IPS-11a (cell line): ENCODE data around the gene LIN37.

Experiments
- H3K4me3 ChIP-seq: one replicate; pipeline ENCODE4 v1.5.1; 2013; ENCODE audit warnings: low read depth, low read length, control low read depth

The LIN37 gene, protein sequence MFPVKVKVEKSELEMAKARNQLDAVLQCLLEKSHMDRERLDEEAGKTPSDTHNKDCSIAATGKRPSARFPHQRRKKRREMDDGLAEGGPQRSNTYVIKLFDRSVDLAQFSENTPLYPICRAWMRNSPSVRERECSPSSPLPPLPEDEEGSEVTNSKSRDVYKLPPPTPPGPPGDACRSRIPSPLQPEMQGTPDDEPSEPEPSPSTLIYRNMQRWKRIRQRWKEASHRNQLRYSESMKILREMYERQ

GRCh38 chr19:35748106-35749020 lies at the start of gene LIN37:
Gene LIN37 (plus strand): TSS chr19:35748576. CDS start chr19:35748725, 149 bp downstream.
- H3K4me3 ChIP-seq = peak within 1 kb of the TSS; percentile 92

- peak overlapping the region; percentile 60 for H3K4me3 ChIP-seq
These were observed 46.0 kb upstream of the LIN37 start for GRCh38 chr19:35702223-35703012.

GRCh38 chr19:35703343-35703742 lies 45.0 kb upstream of the LIN37 start:
- H3K4me3 ChIP-seq = no peak overlapping the region

DNA sequence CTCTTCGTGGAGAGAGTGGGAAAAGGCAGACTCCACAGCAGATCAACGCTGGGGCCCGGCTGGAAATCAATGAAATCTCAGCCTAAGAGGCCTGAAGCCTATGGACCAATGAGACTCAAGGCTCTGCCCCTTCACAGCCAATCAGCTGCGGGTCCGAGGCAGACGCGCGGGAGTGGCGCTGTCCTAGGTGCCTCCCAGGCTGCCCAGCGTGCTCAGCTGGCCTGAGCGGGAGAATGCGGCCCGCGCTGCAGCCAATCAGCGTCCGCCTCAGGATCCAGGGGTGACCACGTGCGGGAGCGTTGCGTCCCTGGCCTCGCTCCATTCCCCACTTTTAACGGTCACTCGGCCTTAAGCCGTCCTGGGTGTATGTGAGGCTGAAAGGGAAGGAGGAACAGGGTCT lies 44.2 kb upstream of the LIN37 start, which contains the start of gene ZBTB32:
Gene ZBTB32 (plus strand): TSS at position 341 of the 400 bp plus-strand sequence. CDS start 10,069 bp downstream, outside the sequence.
- no peak within 1 kb of the TSS for H3K4me3 ChIP-seq

GRCh38 chr19:35708391-35708790 lies 40.0 kb upstream of the LIN37 start:
- no peak overlapping the region for H3K4me3 ChIP-seq

GRCh38 chr19:35710784-35711723 lies 37.3 kb upstream of the LIN37 start:
- no peak overlapping the region for H3K4me3 ChIP-seq

DNA sequence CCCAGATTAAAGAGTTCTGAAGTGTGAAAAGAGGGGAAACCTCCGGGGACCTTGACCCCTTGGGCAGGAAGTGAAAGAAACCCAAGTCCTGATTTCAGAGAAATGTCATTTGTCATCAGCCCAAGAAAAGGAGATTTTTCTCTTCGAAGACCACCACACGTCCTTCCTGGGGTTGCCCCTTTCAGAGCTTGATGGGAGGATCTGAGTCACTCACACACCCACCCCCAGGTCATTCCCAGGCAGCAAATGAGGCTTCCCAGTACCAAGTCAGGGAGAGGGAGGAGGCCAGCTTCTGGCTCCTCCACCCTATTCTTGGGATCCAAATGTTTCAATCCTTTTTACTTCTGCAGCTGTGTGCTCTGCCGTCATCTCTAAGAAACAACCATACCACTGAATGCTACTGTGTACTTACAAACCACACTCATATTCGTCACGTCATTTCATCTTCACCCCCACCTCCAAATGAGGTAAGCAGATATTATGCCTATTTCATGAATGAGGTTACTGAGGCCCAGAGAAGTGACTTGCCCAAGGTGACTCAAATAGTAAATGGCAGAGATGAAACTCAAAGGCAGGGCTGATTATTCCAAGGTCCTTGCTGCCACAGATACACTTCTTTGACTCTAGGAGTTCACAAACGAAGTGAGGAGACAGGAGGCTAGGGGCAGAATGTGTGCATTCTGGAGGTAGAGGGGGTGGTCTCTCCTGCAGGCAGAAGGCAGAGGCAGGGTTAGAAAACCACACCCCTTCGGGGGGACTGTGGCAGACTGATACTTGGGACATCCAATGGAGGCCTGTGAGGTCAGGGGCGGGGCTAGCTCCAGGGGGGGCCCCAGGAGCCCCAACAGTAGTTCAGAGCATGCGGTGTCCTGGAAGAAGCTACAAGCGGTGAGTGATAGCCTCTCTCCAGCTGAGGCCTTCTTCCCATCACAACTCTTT lies 35.5 kb upstream of the LIN37 start:
- no peak overlapping the region for H3K4me3 ChIP-seq

DNA sequence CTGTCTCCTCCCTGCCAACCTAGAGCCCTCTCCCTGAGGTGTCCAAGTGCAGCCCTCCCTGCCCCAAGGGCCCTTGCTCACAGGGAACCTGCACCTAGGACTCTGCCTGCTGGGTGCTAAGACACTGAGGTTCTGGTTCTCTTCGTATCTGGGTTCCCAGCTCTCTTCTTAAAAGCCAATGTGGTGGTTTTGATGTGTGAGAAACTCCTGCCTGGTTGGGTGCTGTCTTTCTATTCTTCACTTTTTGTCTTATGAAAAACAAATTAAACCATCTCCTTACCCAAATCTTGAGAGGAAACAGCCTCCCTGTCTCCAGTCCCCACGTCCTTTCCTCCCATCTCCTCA lies 34.9 kb upstream of the LIN37 start:
- H3K4me3 ChIP-seq = no peak overlapping the region

DNA sequence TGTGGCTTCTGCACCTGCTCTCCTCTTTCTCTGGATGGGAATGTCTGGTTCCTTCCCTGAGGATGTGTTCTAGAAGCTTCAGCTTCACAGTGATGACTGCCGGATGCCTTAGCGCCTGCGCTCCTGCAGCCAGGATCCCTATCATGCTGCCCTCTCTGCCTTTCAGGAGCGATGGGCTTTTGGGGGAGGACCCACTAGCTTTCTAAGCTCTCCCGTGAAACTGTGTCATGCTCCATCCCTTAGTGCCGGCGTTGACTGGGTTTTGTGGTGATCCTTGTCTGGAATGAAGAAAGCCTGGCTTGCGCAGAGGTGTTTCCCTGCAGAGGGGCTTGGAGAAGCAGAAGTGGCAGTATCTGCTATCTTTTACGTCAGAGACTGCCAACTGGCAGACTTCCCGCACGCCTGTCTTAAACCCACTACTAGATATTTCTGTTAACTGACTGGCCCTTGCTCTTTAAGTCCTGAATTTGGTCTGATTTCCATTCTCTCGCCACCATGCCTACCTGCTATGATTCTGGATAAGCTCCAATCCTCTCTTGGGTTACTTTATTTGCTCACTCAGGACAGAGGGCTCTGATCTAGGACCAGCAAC lies 34.4 kb upstream of the LIN37 start:
- no peak overlapping the region for H3K4me3 ChIP-seq

- H3K4me3 ChIP-seq = no peak overlapping the region
These were observed 33.6 kb upstream of the LIN37 start for GRCh38 chr19:35714601-35715354.

- H3K4me3 ChIP-seq = no peak overlapping the region
These were observed 33.0 kb upstream of the LIN37 start for GRCh38 chr19:35715355-35715809.

GRCh38 chr19:35715981-35716800 lies 32.2 kb upstream of the LIN37 start:
- peak overlapping the region; percentile 62 for H3K4me3 ChIP-seq

DNA sequence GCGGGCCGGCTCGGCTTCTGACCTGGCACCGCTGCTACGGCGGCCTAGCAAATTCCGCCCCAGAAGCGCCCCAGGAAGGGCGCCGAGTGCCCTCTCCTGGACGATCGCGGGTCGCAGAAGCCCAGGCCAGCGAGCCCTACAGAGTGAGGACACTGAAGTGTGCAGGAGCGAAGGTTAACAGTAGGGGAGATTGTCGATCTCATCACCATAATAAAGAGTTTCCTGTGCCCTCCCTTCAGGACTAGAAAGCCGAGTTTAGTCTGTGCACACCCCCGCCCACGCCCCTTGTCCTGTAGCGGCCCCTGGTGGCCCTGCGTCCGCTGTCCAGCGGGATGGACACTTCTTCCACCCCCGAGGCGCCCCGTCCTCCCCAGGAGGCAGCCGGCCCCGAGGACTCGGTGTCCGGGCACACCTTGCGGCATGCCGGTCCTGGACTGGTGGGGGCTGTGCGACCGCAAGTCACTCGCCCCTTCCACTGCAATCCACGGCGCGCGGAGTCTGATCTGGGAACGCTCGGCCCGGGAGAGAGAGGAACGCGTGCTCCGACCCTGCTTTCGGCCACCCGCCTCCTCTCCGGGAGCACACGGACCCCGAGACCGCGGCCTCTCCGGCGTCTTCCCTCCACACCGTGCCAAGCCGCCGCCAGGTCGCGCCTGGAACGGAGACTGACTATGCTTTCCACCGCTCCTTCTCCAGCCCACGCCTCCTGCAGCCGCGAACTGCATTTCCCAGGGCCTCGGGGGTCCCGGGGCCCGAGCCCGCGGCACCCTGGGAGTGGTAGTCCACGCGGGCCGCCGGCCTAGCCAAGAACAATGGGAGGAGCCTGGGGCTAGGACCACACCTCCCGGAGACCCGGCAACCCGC lies 31.3 kb upstream of the LIN37 start:
- peak overlapping the region; percentile 62 for H3K4me3 ChIP-seq

GRCh38 chr19:35717665-35718344 lies 30.6 kb upstream of the LIN37 start, which contains the start of gene KMT2B:
Gene KMT2B (plus strand): TSS chr19:35718003. CDS start chr19:35718019, 16 bp downstream.
- H3K4me3 ChIP-seq = peak within 1 kb of the TSS; percentile 82

GRCh38 chr19:35718345-35719041 lies 29.9 kb upstream of the LIN37 start:
- H3K4me3 ChIP-seq = peak overlapping the region; percentile 82
